Mucosa of rectum (tissue), 2 donors: Measurements from ENCODE around the gene PIP4K2B.

Source experiments
- H3K27ac ChIP-seq, 2 donors: one replicate each; pipeline ENCODE4 v1.7.0; 2013; ENCODE audit warnings: inconsistent platforms in 2 of 2, low read depth in 2 of 2, low read length in 2 of 2
- H3K27me3 ChIP-seq, 2 donors: one replicate each; pipeline ENCODE4 v1.7.0; 2013; ENCODE audit warnings: low read length in 2 of 2; ENCODE audit not compliant: control insufficient read depth in 2 of 2, insufficient read depth in 2 of 2
- H3K36me3 ChIP-seq, 2 donors: one replicate each; pipeline ENCODE4 v1.7.0; 2013; ENCODE audit warnings: low read length in 2 of 2; ENCODE audit not compliant: control insufficient read depth in 2 of 2, insufficient read depth in 2 of 2
- H3K4me1 ChIP-seq, 2 donors: one replicate each; pipeline ENCODE4 v1.7.0; 2013; ENCODE audit warnings: low read length in 2 of 2, mild to moderate bottlenecking in 1 of 2; ENCODE audit not compliant: control insufficient read depth in 2 of 2, insufficient read depth in 2 of 2
- H3K4me3 ChIP-seq, 2 donors: one replicate each; pipeline ENCODE4 v1.7.0; 2013; ENCODE audit warnings: low read length in 2 of 2
- H3K9ac ChIP-seq, 2 donors: one replicate each; pipeline ENCODE4 v1.7.0; 2013; ENCODE audit warnings: low read length in 2 of 2, low read depth in 1 of 2, mild to moderate bottlenecking in 1 of 2
- H3K9me3 ChIP-seq, 2 donors: one replicate each; pipeline ENCODE4 v1.7.0; 2013; ENCODE audit warnings: low read length in 2 of 2; ENCODE audit not compliant: control insufficient read depth in 2 of 2
- donor health status: healthy.
- donor health status: Normal muscosa, but diverticular disease.

Gene PIP4K2B

DNA sequence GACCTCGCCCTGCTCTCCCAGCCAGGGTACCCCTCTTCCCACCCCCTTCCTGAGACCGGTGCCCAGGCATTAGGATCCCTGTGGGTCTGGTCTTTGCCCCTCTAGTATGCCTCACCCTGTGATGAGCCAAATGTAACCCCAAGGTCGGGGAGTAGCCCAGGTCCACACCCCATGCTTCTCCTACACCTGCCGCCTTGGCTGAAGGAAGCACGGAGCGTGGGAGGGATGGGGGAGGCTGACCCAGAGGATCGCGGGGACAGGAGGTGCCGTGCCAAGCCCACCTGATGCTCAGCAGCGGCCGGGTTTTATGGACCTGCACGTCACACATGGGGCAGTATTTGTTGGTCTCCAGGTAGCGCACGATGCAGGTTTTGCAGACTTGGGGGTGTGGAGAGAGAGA is 60.1 kb downstream of the PIP4K2B start:
- Histone ChIP-seq H3K9ac (no peak overlapping the region), H3K4me3 (peak overlapping the region in 1 of 2 donors; percentile 12), H3K9me3 (no peaks in the 10 kb centered on the region), H3K27ac (no peak overlapping the region), H3K36me3 (peaks cover 6 to 7% of the 10 kb centered on the region in 2 donors), H3K27me3 (no peaks in the 10 kb centered on the region), H3K4me1 (peaks cover 36 to 56% of the 10 kb centered on the region in 2 donors)

- Histone ChIP-seq H3K36me3 (peaks cover 9 to 13% of the 10 kb centered on the region in 2 donors), H3K27ac (no peak overlapping the region), H3K4me1 (peaks cover 40 to 58% of the 10 kb centered on the region in 2 donors), H3K27me3 (no peaks in the 10 kb centered on the region), H3K9me3 (no peaks in the 10 kb centered on the region), H3K4me3 (no peak overlapping the region), H3K9ac (no peak overlapping the region)
Measured at GRCh38 chr17:38738686-38739085, 60.7 kb downstream of the PIP4K2B start.

DNA sequence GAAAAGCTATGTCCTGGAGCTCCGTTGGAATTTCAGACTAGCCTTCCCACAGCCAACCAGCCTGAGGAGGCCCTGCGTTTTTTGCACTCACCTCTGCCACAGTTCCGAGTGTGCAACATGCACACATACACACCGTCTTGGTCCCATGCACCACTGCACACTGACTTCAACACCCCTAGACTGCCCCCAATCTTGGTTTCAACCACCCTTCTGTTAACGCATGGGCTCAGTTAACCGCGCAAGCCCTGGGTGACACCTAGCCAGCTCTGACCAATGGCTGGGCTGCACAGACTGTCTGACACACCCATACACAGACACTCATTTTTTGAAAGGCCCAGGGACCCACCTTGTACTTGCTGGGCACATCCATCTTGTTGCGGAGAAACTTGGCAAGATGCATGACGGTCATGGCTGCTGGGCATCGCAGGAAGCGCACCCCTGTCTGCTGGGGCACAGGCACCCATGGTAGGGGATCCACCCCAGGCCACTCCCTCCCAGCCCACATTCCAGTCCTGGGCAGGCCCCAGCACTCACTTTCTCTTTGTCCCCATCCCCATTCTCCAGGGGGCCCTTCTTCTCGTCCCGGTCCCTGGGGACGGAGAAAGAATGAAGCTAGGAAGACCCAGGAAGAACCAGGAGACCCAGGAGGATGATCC is 61.2 kb downstream of the PIP4K2B start:
- H3K9me3 ChIP-seq, result no peaks in the 10 kb centered on the region
- H3K4me3 ChIP-seq, result no peak overlapping the region
- H3K36me3 ChIP-seq, result peaks cover 10 to 15% of the 10 kb centered on the region in 2 donors
- peaks cover 41 to 58% of the 10 kb centered on the region in 2 donors for H3K4me1 ChIP-seq
- H3K27me3 ChIP-seq, result no peaks in the 10 kb centered on the region
- no peak overlapping the region for H3K27ac ChIP-seq
- H3K9ac ChIP-seq, result no peak overlapping the region

DNA sequence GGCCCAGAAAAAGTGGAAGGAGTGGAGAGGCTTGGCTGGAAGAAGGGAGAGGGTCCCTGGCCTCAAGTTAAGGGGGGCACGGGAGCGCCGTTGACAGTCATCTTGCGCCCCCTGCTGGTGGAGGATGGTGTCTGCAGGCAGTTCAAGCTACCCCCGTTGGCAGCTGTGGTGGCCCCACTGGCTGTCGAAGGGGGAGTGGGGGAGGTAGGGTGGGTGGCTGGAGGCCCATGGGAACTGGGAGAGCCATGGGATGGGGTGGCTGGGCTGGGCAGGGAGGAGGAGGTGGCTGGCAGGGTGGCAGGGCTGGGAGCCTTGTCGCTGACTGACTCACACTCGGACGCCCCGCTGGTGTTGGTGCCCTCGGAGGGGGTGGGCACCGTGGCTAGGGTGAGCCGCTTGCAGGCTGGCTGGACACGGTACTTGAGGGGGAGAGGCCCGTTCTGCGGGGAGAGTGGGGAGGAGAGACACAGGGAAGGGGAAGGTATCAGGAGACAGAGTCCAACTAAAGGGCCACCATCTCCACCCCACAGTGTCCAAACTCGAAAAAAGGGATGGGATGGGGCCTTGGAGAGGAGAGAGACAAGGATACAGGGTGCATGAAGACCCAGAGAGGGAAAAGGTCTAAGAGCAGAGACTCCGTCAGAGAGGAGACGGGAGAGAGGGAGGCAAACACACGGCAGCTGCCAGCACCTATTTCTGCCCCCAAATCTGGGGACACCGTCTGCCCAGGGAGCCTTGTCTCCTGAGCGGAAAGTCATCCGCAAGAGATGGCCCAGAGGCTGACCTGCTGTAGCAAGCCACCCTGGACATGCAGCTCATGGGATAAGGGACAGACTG is 64.0 kb downstream of the PIP4K2B start:
- Histone ChIP-seq H3K9ac (no peak overlapping the region), H3K4me3 (no peak overlapping the region), H3K4me1 (peaks cover 46 to 65% of the 10 kb centered on the region in 2 donors), H3K27ac (no peak overlapping the region), H3K27me3 (no peaks in the 10 kb centered on the region), H3K36me3 (peaks cover 13 to 15% of the 10 kb centered on the region in 2 donors), H3K9me3 (no peaks in the 10 kb centered on the region)

- no peak overlapping the region for H3K27ac ChIP-seq
- peaks cover 44 to 60% of the 10 kb centered on the region in 2 donors for H3K4me1 ChIP-seq
- no peak overlapping the region for H3K4me3 ChIP-seq
- H3K36me3 ChIP-seq, result peaks cover 10 to 15% of the 10 kb centered on the region in 2 donors
- H3K9me3 ChIP-seq, result no peaks in the 10 kb centered on the region
- H3K9ac ChIP-seq, result no peak overlapping the region
- H3K27me3 ChIP-seq, result no peaks in the 10 kb centered on the region
Measured at GRCh38 chr17:38733982-38734973, 65.1 kb downstream of the PIP4K2B start.

DNA sequence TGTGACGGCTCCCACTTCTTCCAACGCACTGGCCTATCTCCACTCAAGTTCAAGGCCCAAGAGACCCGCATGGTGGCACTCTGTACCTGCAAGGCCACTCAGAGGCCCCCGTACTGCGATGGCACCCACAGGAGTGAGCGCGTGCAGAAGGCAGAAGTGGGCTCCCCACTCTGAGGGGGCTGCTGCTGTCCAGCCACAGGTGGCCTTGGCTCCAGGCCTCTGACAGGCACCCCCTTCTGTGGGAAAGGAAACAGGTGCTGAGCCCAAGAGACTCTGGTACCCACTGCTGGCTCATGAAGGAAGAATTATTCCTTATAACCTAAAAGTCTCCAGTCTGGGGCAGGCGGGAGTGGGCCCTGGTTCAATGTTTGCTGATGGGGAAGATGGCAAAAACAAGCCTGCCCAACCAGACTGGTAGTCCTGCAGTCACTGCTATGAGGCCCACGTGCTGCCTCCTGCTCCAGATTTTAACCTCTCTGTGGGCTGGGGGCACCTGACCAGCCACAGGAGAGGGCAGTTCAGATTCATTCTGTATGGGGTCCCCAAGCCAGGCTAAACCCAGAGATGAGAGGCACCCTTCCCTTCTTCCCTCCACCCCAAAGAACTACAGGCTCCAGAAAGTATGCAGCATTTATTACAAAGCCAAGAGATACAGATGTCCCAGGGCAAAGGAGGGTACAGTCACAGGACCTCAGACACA is 65.9 kb downstream of the PIP4K2B start:
- no peaks in the 10 kb centered on the region for H3K9me3 ChIP-seq
- no peaks in the 10 kb centered on the region for H3K27me3 ChIP-seq
- H3K4me3 ChIP-seq, result no peak overlapping the region
- H3K36me3 ChIP-seq, result peaks cover 10 to 15% of the 10 kb centered on the region in 2 donors
- H3K4me1 ChIP-seq, result peaks cover 49 to 61% of the 10 kb centered on the region in 2 donors
- H3K27ac ChIP-seq, result peak overlapping the region; percentile 93 to 99
- peak overlapping the region in 1 of 2 donors; percentile 23 for H3K9ac ChIP-seq

DNA sequence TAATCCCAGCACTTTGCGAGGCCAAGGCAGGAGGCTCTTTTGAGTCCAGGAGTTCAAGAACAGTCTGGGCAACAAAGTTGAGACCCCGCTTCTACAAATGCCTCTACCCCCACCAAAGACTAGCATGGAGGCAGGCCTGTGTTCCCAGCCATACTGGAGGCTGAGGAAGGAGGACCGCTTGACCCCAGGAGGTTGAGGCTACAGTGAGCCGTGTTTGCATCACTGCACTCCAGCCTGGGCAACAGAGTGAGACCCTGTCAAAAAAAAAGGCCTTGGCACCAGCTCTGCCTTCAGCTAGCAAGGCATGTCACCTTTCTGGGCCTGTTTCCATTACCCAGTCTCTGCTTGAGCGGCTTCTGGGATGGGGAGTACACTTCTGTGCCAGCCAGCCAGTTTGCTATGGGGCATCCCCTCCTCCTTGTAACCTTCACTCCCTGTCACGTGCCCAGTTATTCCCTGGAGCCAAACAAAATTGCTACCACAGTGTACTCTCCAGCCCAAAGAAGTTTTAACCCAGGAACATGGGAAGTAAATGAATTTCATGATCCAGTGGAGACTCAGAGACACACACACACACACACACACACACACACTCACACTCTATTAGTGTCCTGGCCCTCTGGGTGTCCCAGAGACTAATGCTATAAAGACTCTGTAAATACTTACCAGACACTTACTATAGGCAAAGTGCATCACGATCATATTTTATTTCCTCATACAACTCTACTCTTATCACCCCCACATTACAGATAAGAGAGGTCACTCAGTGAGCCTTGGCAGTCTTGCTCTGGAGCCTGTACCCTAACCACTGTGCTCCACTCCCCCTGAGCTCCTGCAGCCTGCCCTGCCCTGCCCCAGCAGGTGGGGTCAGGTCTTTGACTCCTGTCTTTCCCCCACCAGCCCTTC is 66.7 kb downstream of the PIP4K2B start:
- Histone ChIP-seq H3K27ac (peak overlapping the region; percentile 93 to 99), H3K4me1 (peaks cover 50 to 62% of the 10 kb centered on the region in 2 donors)

DNA sequence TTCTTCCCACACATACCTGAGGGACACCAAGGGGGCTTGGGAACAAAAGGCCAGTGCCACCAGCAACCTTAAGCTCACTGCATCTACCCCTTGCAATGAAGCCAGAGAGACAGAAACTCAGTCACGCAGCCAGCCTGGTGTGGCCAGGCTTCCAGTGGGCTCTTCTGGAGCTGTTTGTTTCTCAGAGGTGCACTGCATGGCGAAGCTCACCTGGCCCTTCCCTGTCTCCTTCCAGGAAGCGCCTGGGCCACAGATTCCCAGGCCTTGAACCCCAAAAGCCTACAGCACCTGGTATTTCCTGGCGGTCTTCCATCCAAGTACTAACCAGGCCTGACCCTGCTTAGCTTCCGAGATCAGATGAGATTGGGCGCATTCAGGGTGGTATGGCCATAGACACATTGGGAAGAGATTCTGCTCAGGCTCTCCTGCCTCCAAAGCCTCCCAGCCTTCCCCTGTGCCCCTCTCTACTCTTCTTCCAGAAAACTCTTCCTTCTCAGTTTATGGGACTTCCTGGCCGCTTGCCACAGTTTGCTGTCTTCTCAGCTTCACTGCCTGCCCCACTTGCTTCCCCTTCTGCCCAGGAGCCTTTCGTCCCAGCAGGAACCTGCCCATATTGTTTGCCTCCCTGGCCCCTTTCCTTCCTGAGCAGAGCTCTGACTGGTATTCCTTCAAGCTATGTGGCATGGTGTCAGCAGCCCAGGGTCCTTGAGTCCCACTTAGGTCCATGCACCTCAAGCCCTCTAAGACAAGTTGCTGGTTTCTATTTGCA is 67.6 kb downstream of the PIP4K2B start:
- H3K4me1 ChIP-seq, result peaks cover 51 to 65% of the 10 kb centered on the region in 2 donors

More for the DNA sequence above, 66.7 kb downstream of the PIP4K2B start:
- Histone ChIP-seq H3K27me3 (no peaks in the 10 kb centered on the region), H3K9ac (peak overlapping the region in 1 of 2 donors; percentile 98), H3K36me3 (peaks cover 8 to 11% of the 10 kb centered on the region in 2 donors), H3K9me3 (no peaks in the 10 kb centered on the region), H3K4me3 (peak overlapping the region; percentile 89 to 98)

More for the DNA sequence above, 67.6 kb downstream of the PIP4K2B start:
- H3K4me3 ChIP-seq, result peak overlapping the region; percentile 89 to 98
- H3K36me3 ChIP-seq, result peaks cover 9 to 11% of the 10 kb centered on the region in 2 donors
- H3K9ac ChIP-seq, result peak overlapping the region; percentile 98 to 99
- peak overlapping the region; percentile 93 to 99 for H3K27ac ChIP-seq
- no peaks in the 10 kb centered on the region for H3K9me3 ChIP-seq
- no peaks in the 10 kb centered on the region for H3K27me3 ChIP-seq
